Keratinocyte (primary cell): Measurements from ENCODE around the gene MMEL1. TPM values are rescaled to one million over a fixed set of nuclear protein-coding genes. Genes with fewer than 3 reads are reported as not detected.

Source experiments
- DNase-seq: peaks from one replicate; pipeline ENCODE4 v3.0.0-alpha.2; 2011; ENCODE audit warnings: low read depth, missing footprints, low spot score
- FAIRE-seq: peaks from 2 replicates; lab custom pipeline; 2011; peaks lifted over from hg19 to GRCh38; lab: Jason Lieb, UNC
- H2AFZ ChIP-seq: 2 replicates; pipeline ENCODE4 v1.6.0; 2012; ENCODE audit warnings: low read length, control low read depth, inconsistent platforms; ENCODE audit not compliant: control insufficient read depth
- H3K27ac ChIP-seq: 2 replicates; pipeline ENCODE4 v1.5.1; 2011; ENCODE audit warnings: low read length; ENCODE audit not compliant: control insufficient read depth, insufficient read depth
- H3K27me3 ChIP-seq: 3 replicates; pipeline ENCODE4 v1.6.0; 2011; ENCODE audit warnings: low read length; ENCODE audit not compliant: control insufficient read depth, insufficient read depth; ENCODE audit errors: extremely low read depth
- H3K36me3 ChIP-seq, 2 experiments: 2 replicates in 1 of 2; 3 replicates in 1 of 2; pipeline ENCODE4 v1.5.1; 2011; ENCODE audit warnings: low read length in 2 of 2, mild to moderate bottlenecking in 1 of 2; ENCODE audit not compliant: control insufficient read depth in 2 of 2, insufficient read depth in 2 of 2; ENCODE audit errors: extremely low read depth in 1 of 2
- H3K4me1 ChIP-seq: 3 replicates; pipeline ENCODE4 v1.5.1; 2011; ENCODE audit warnings: low read length; ENCODE audit not compliant: control insufficient read depth, insufficient read depth; ENCODE audit errors: extremely low read depth
- H3K4me2 ChIP-seq: 3 replicates; pipeline ENCODE4 v1.6.0; 2011; ENCODE audit warnings: low read depth, low read length; ENCODE audit not compliant: control insufficient read depth, insufficient read depth; ENCODE audit errors: extremely low read depth
- H3K4me3 ChIP-seq, 3 experiments: fragments of 200-600 bp in 1 of 3; sonication (generic) in 1 of 3; 2 replicates in 2 of 3; 3 replicates in 1 of 3; pipeline ENCODE4 v1.5.1; 2011 to 2016; ENCODE audit warnings: low read length in 3 of 3, mild to moderate bottlenecking in 3 of 3, control low read depth in 2 of 3, inconsistent platforms in 1 of 3, low read depth in 1 of 3, mixed read lengths in 1 of 3, mixed run types in 1 of 3, moderate library complexity in 1 of 3; ENCODE audit not compliant: control insufficient read depth in 2 of 3, insufficient read depth in 2 of 3; ENCODE audit errors: extremely low read depth in 1 of 3
- H3K79me2 ChIP-seq: 2 replicates; pipeline ENCODE4 v1.6.0; 2012; ENCODE audit warnings: low read length; ENCODE audit not compliant: control insufficient read depth, insufficient read depth
- H3K9ac ChIP-seq: 3 replicates; pipeline ENCODE4 v1.6.0; 2011; ENCODE audit warnings: low read length; ENCODE audit not compliant: control insufficient read depth, insufficient read depth; ENCODE audit errors: extremely low read depth
- H3K9me1 ChIP-seq: 3 replicates; pipeline ENCODE4 v1.6.0; 2011; ENCODE audit warnings: low read length; ENCODE audit not compliant: control insufficient read depth, insufficient read depth; ENCODE audit errors: extremely low read depth
- H3K9me3 ChIP-seq: 2 replicates; pipeline ENCODE4 v1.5.1; 2012; ENCODE audit warnings: low read depth, low read length; ENCODE audit not compliant: control insufficient read depth
- H4K20me1 ChIP-seq: 3 replicates; pipeline ENCODE4 v1.6.0; 2011; ENCODE audit warnings: low read length; ENCODE audit not compliant: control insufficient read depth, insufficient read depth; ENCODE audit errors: extremely low read depth
- EZH2 ChIP-seq: IDR thresholded peaks from one replicate; pipeline ENCODE4 v1.6.1; 2012; ENCODE audit warnings: inconsistent platforms, mild to moderate bottlenecking, low read length, moderate library complexity
- dilution Hi-C: fragments of 300-500 bp; cut with MboI; formaldehyde crosslinking; loops from one replicate; pipeline ENCODE4 v1.7.0; 2020; ENCODE audit warnings: low sequenced_read_pairs; ENCODE audit not compliant: extremely low pct_ligation_motif_present
- polyA plus RNA-seq, 5 experiments: library from polyadenylated mRNA; depleted of rRNA in 3 of 5; stranded (reverse) in 3 of 5; stranded (forward) in 1 of 5; unstranded in 1 of 5; fragments of >200 nt; gene quantifications; 1 replicate in 1 of 5; 2 replicates in 3 of 5; 3 replicates in 1 of 5; pipeline versions ENCODE4 v1.2.1 to v1.2.3, GENCODE V29; 2011 to 2012; ENCODE audit warnings: missing spikeins in 2 of 5, low read depth in 1 of 5, low replicate concordance in 1 of 5
- TF ChIP-seq, protein P1 (sequence below), 3 experiments: IDR thresholded peaks in 1 of 3; conservative IDR thresholded peaks in 1 of 3; optimal IDR thresholded peaks in 1 of 3; 2 replicates in 2 of 3; 3 replicates in 1 of 3; pipeline versions ENCODE3 to v1.5.1; 2011; ENCODE audit warnings: low read length in 3 of 3, mild to moderate bottlenecking in 3 of 3, moderate library complexity in 2 of 3, control low read depth in 1 of 3, inconsistent platforms in 1 of 3; ENCODE audit not compliant: insufficient read depth in 2 of 3; ENCODE audit errors: extremely low read depth in 1 of 3

The MMEL1 gene
- polyA plus RNA-seq, 1 donor (not counting 4 experiments of a cell fraction or from before 2014, with no cell fraction given), result not detected

DNA sequence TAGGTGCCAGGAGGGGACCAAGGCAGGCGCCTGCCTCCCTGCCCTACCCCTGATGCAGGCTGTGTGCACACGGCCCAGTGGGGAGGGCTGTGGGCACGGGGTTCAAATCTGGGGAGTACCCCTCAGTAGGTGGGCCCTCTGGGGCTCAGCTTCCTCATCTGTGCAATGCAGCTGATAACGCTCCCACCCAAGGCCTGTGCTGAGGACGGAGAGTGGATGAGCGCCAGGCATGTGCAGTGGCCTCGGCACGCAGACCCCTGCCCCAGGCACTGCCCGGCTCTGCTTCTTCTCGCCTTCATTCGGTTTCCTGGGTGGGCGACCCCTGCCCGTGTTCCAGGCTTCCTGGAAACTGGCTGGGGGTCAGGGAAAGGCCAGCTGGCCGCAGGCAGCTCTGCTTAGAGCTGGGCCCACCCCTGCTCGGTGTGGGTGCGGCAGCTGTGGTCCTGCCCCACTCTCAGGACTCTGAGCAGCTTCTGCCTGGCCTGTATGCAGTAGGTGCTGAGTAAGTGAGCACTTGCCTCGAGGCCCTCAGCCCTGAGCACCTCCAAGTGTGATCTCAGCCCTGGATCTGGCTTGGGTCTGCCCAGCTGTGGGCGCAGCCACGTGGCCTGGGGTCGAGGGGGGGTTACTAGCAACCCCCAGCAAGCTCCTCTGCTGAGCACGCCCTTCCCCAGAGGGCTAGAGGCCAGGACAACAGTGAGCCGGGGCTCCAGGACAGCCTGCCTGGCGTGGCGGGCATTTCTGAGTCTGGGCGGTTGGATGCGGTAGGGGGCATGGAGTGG, 88.5 kb downstream of the MMEL1 start:
- Histone ChIP-seq H3K27me3 (no peaks in the 10 kb centered on the region), H3K27ac (no peak overlapping the region), H3K4me3 (no peak overlapping the region), H2AFZ (no peak overlapping the region), H3K9ac (no peak overlapping the region), H3K79me2 (no peaks in the 10 kb centered on the region), H3K9me3 (no peaks in the 10 kb centered on the region), H3K4me1 (peaks cover 35% of the 10 kb centered on the region), H4K20me1 (no peaks in the 10 kb centered on the region), H3K36me3 (no peaks in the 10 kb centered on the region), H3K9me1 (no peaks in the 10 kb centered on the region), H3K4me2 (no peak overlapping the region)
- dilution Hi-C loops, result no loop called here
- DNase-seq, result no peak
- TF ChIP-seq, protein P1, sequence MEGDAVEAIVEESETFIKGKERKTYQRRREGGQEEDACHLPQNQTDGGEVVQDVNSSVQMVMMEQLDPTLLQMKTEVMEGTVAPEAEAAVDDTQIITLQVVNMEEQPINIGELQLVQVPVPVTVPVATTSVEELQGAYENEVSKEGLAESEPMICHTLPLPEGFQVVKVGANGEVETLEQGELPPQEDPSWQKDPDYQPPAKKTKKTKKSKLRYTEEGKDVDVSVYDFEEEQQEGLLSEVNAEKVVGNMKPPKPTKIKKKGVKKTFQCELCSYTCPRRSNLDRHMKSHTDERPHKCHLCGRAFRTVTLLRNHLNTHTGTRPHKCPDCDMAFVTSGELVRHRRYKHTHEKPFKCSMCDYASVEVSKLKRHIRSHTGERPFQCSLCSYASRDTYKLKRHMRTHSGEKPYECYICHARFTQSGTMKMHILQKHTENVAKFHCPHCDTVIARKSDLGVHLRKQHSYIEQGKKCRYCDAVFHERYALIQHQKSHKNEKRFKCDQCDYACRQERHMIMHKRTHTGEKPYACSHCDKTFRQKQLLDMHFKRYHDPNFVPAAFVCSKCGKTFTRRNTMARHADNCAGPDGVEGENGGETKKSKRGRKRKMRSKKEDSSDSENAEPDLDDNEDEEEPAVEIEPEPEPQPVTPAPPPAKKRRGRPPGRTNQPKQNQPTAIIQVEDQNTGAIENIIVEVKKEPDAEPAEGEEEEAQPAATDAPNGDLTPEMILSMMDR (optimal IDR thresholded peaks at IDR 0.05 in 1 of 3, IDR thresholded peaks at IDR 0.05 in 1 of 3, conservative IDR thresholded peaks at IDR 0.05 in 1 of 3; ENCODE audit: extremely low read depth in 1 of 3, insufficient read depth in 2 of 3, low read length in 3 of 3), result no peak
- TF ChIP-seq EZH2, result no peak
- FAIRE-seq, result no peak

DNA sequence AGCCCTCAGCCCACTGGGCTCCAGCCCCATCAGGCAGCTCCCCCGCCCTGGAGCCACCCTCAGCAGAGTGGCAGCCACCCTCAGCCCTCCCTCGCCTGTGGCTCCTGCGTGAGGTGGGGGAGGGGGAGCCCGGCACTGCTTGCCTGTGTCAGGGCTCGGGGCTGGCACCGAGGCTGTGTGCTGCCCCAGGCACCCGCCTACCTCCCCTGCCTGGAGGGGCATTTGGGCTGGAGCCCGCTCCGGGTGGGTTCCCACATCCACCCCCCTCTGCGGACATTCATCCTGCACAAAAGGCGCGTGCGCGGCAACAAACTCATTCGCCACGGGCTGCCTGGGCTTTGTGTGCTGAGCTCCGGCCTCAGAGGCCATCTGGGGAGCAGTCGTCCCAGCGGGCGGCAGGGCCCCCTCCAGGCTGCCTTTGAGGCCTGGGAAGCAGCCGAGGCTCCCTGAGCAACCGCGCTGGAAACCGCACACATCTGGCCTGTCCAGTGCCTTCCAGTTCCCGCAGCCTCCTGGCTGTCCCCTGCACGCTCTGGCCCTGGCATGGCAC, 89.2 kb downstream of the MMEL1 start:
- Histone ChIP-seq H3K4me1 (peaks cover 30% of the 10 kb centered on the region), H3K4me2 (no peak overlapping the region)
- FAIRE-seq, result no peak

More for the DNA sequence above, 89.2 kb downstream of the MMEL1 start:
- no peak overlapping the region for H3K27ac ChIP-seq
- H3K4me3 ChIP-seq, result no peak overlapping the region
- DNase-seq, result no peak
- H3K36me3 ChIP-seq, result no peaks in the 10 kb centered on the region
- no peak for TF ChIP-seq EZH2
- TF ChIP-seq, protein P1 (optimal IDR thresholded peaks at IDR 0.05 in 1 of 3, IDR thresholded peaks at IDR 0.05 in 1 of 3, conservative IDR thresholded peaks at IDR 0.05 in 1 of 3; ENCODE audit: extremely low read depth in 1 of 3, insufficient read depth in 2 of 3, low read length in 3 of 3), result no peak
- no peaks in the 10 kb centered on the region for H3K79me2 ChIP-seq
- H3K9me3 ChIP-seq, result no peaks in the 10 kb centered on the region
- no peaks in the 10 kb centered on the region for H3K9me1 ChIP-seq
- no peak overlapping the region for H3K9ac ChIP-seq
- H3K27me3 ChIP-seq, result no peaks in the 10 kb centered on the region
- H4K20me1 ChIP-seq, result no peaks in the 10 kb centered on the region
- dilution Hi-C loops, result no loop called here
- no peak overlapping the region for H2AFZ ChIP-seq
